GM21717 (cell line): ENCODE measurements around the gene TXNDC2.

Experiments
- ATAC-seq: cut with Tn5 transposase; IDR thresholded peaks from one replicate; pipeline ENCODE4 v1.9.1; 2021; ENCODE audit warnings: mild to moderate bottlenecking, moderate library complexity; ENCODE audit not compliant: unreplicated experiment

The TXNDC2 gene

GRCh38 chr18:9930299-9930884 is 44.6 kb downstream of the TXNDC2 start:
- no peak for ATAC-seq

- no peak for ATAC-seq
Observed at GRCh38 chr18:9931146-9931545, 45.4 kb downstream of the TXNDC2 start.

- ATAC-seq = no peak
Observed at GRCh38 chr18:9931678-9932077, 45.9 kb downstream of the TXNDC2 start.

- no peak for ATAC-seq
Observed at GRCh38 chr18:9933865-9934264, 48.1 kb downstream of the TXNDC2 start.

GRCh38 chr18:9934274-9934673 is 48.5 kb downstream of the TXNDC2 start:
- no peak for ATAC-seq
